Measurements from ENCODE around the gene ATP6V1D. TPM values are rescaled to one million over a fixed set of nuclear protein-coding genes. Genes with fewer than 3 reads are reported as not detected.

ATP6V1D gene
- polyA plus RNA-seq, 1 donor (not counting 4 experiments of a cell fraction or from before 2014, with no cell fraction given), result 112 TPM

DNA sequence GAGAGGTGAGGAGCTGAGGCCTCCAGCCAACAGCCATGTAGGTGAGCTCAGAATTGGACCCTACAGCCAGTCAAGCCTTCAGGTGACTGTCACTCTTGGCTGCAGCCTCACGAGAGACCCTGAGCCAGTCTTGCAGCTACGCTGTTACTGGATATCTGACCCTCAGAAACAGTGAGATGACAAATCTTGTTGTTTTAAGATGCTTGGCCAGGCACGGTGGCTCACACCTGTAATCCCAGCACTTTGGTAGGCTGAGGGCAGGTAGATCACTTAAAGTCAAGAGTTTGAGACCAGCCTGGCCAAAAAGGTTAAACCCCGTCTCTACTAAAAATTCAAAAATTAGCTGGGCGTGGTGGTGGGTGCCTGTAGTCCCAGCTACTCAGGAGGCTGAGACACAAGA lies 46.2 kb upstream of the ATP6V1D start:
- dilution Hi-C loops (cut with MboI; ENCODE audit: extremely low pct_ligation_motif_present, low sequenced_read_pairs), result no loop called here
- DNase-seq (ENCODE audit: low read depth, low spot score) (no peak), FAIRE-seq (no peak)
- H3K79me2 ChIP-seq (ENCODE audit: control insufficient read depth, insufficient read depth, low read length), result peaks cover 96% of the 10 kb centered on the region
- no peak overlapping the region for H3K4me3 ChIP-seq (ENCODE audit: control insufficient read depth in 2 of 3, extremely low read depth in 1 of 3, insufficient read depth in 2 of 3, low read depth in 1 of 3, low read length in 3 of 3)
- peaks cover 8 to 22% of the 10 kb centered on the region in 2 experiments for H3K36me3 ChIP-seq (ENCODE audit: control insufficient read depth in 2 of 2, extremely low read depth in 1 of 2, insufficient read depth in 2 of 2, low read length in 2 of 2)
- no peak overlapping the region for H3K27ac ChIP-seq (ENCODE audit: control insufficient read depth, insufficient read depth, low read length)
- no peak overlapping the region for H3K4me2 ChIP-seq (ENCODE audit: control insufficient read depth, extremely low read depth, insufficient read depth, low read depth, low read length)
- H3K9me1 ChIP-seq (ENCODE audit: control insufficient read depth, extremely low read depth, insufficient read depth, low read length), result peaks cover 3% of the 10 kb centered on the region
- peaks cover 19% of the 10 kb centered on the region for H4K20me1 ChIP-seq (ENCODE audit: control insufficient read depth, extremely low read depth, insufficient read depth, low read length)
- H3K4me1 ChIP-seq (ENCODE audit: control insufficient read depth, extremely low read depth, insufficient read depth, low read length), result peaks cover 22% of the 10 kb centered on the region
- TF ChIP-seq EZH2 (IDR thresholded peaks at IDR 0.05; ENCODE audit: low read length), result no peak
- TF ChIP-seq, protein P1, sequence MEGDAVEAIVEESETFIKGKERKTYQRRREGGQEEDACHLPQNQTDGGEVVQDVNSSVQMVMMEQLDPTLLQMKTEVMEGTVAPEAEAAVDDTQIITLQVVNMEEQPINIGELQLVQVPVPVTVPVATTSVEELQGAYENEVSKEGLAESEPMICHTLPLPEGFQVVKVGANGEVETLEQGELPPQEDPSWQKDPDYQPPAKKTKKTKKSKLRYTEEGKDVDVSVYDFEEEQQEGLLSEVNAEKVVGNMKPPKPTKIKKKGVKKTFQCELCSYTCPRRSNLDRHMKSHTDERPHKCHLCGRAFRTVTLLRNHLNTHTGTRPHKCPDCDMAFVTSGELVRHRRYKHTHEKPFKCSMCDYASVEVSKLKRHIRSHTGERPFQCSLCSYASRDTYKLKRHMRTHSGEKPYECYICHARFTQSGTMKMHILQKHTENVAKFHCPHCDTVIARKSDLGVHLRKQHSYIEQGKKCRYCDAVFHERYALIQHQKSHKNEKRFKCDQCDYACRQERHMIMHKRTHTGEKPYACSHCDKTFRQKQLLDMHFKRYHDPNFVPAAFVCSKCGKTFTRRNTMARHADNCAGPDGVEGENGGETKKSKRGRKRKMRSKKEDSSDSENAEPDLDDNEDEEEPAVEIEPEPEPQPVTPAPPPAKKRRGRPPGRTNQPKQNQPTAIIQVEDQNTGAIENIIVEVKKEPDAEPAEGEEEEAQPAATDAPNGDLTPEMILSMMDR (optimal IDR thresholded peaks at IDR 0.05 in 1 of 3, IDR thresholded peaks at IDR 0.05 in 1 of 3, conservative IDR thresholded peaks at IDR 0.05 in 1 of 3; ENCODE audit: extremely low read depth in 1 of 3, insufficient read depth in 2 of 3, low read length in 3 of 3), result no peak
- H2AFZ ChIP-seq (ENCODE audit: control insufficient read depth, low read length), result no peak overlapping the region
- no peak overlapping the region for H3K9ac ChIP-seq (ENCODE audit: control insufficient read depth, extremely low read depth, insufficient read depth, low read length)
- no peaks in the 10 kb centered on the region for H3K27me3 ChIP-seq (ENCODE audit: control insufficient read depth, extremely low read depth, insufficient read depth, low read length)
- H3K9me3 ChIP-seq (ENCODE audit: control insufficient read depth, low read depth, low read length), result no peaks in the 10 kb centered on the region

DNA sequence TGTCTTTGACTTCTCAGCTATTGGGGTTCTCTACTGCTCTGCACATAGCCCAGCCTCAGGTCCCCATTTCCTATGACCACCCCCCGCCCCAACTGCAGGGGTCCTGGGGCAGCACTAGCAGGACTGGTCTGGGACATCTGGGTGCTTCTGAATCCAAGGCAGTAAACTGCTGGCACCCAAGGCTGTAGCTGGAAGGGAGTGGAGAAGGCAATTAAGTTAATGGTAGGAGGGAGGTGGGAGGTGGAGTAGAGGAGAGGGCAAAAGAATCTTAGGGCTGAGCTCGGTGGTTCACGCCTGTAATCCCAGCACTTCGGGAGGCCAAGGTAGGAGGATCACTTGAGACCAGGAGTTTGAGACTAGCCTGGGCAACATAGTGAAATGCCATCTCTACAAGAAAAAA lies 40.8 kb upstream of the ATP6V1D start:
- Histone ChIP-seq H3K4me2 (ENCODE audit: control insufficient read depth, extremely low read depth, insufficient read depth, low read depth, low read length) (no peak overlapping the region), H4K20me1 (ENCODE audit: control insufficient read depth, extremely low read depth, insufficient read depth, low read length) (peaks cover 20% of the 10 kb centered on the region), H3K36me3 (ENCODE audit: control insufficient read depth in 2 of 2, extremely low read depth in 1 of 2, insufficient read depth in 2 of 2, low read length in 2 of 2) (peaks cover 10 to 33% of the 10 kb centered on the region in 2 experiments), H3K27ac (ENCODE audit: control insufficient read depth, insufficient read depth, low read length) (no peak overlapping the region), H3K9me1 (ENCODE audit: control insufficient read depth, extremely low read depth, insufficient read depth, low read length) (peaks cover 5% of the 10 kb centered on the region), H3K9me3 (ENCODE audit: control insufficient read depth, low read depth, low read length) (no peaks in the 10 kb centered on the region), H3K9ac (ENCODE audit: control insufficient read depth, extremely low read depth, insufficient read depth, low read length) (no peak overlapping the region), H2AFZ (ENCODE audit: control insufficient read depth, low read length) (no peak overlapping the region), H3K27me3 (ENCODE audit: control insufficient read depth, extremely low read depth, insufficient read depth, low read length) (no peaks in the 10 kb centered on the region), H3K4me3 (ENCODE audit: control insufficient read depth in 2 of 3, extremely low read depth in 1 of 3, insufficient read depth in 2 of 3, low read depth in 1 of 3, low read length in 3 of 3) (no peak overlapping the region), H3K79me2 (ENCODE audit: control insufficient read depth, insufficient read depth, low read length) (peaks cover 84% of the 10 kb centered on the region), H3K4me1 (ENCODE audit: control insufficient read depth, extremely low read depth, insufficient read depth, low read length) (no peaks in the 10 kb centered on the region)
- TF ChIP-seq, protein P1 (optimal IDR thresholded peaks at IDR 0.05 in 1 of 3, IDR thresholded peaks at IDR 0.05 in 1 of 3, conservative IDR thresholded peaks at IDR 0.05 in 1 of 3; ENCODE audit: extremely low read depth in 1 of 3, insufficient read depth in 2 of 3, low read length in 3 of 3), result no peak
- TF ChIP-seq EZH2 (IDR thresholded peaks at IDR 0.05; ENCODE audit: low read length), result no peak
- DNase-seq (ENCODE audit: low read depth, low spot score) (no peak), FAIRE-seq (no peak)
- dilution Hi-C loops (cut with MboI; ENCODE audit: extremely low pct_ligation_motif_present, low sequenced_read_pairs), result no loop called here

All from keratinocyte (primary cell).